OCI-LY3 (cell line): Measurements from ENCODE around the gene DHPS.

ENCODE experiments used
- H2AFZ ChIP-seq: fragments of 200-600, 300-600 bp; shearing (Covaris generic); 2 replicates; pipeline ENCODE4 v1.6.0; 2014; ENCODE audit warnings: antibody characterized with exemption, low read depth, low read length
- H3K27ac ChIP-seq: fragments of 200-600, 300-600 bp; sonication (generic); 2 replicates; pipeline ENCODE4 v1.5.1; 2014; ENCODE audit warnings: mild to moderate bottlenecking, low read length, moderate library complexity, mixed read lengths
- H3K27me3 ChIP-seq: fragments of 200-600, 300-600 bp; sonication (generic); 2 replicates; pipeline ENCODE4 v1.6.1; 2014; ENCODE audit warnings: low read depth, low read length, mixed read lengths
- H3K36me3 ChIP-seq: fragments of 200-600, 300-600 bp; sonication (generic); replicated peaks from 2 replicates; pipeline ENCODE3; 2014; ENCODE audit warnings: low read depth, low read length, mixed read lengths
- H3K4me1 ChIP-seq: fragments of 300-600, 200-600 bp; sonication (generic); 2 replicates; pipeline ENCODE4 v1.6.1; 2014; ENCODE audit warnings: low read length, mixed read lengths
- H3K4me2 ChIP-seq: fragments of 200-600, 300-600 bp; sonication (generic); 2 replicates; pipeline ENCODE4 v1.6.1; 2014; ENCODE audit warnings: low read length, mixed read lengths
- H3K4me3 ChIP-seq: fragments of 300-600, 200-600 bp; sonication (generic); 2 replicates; pipeline ENCODE4 v1.5.1; 2014; ENCODE audit warnings: antibody characterized with exemption, mild to moderate bottlenecking, low read length, moderate library complexity
- H3K79me2 ChIP-seq: fragments of 300-600, 200-600 bp; shearing (Covaris generic); 2 replicates; pipeline ENCODE4 v1.6.1; 2014; ENCODE audit warnings: mild to moderate bottlenecking, low read length, mixed read lengths
- H3K9ac ChIP-seq: fragments of 300-600, 200-600 bp; shearing (Covaris generic); 2 replicates; pipeline ENCODE4 v1.6.0; 2014; ENCODE audit warnings: mild to moderate bottlenecking, low read length, moderate library complexity
- H3K9me3 ChIP-seq: fragments of 200-600, 300-600 bp; shearing (Covaris generic); 2 replicates; pipeline ENCODE4 v1.6.1; 2014; ENCODE audit warnings: low read length, mixed read lengths; ENCODE audit not compliant: insufficient read depth
- H4K20me1 ChIP-seq: fragments of 200-600, 300-600 bp; sonication (generic); 2 replicates; pipeline ENCODE4 v1.6.1; 2016; ENCODE audit warnings: low read length, mixed read lengths; ENCODE audit not compliant: insufficient read depth
- EZH2phosphoT487 ChIP-seq: fragments of 200-600 bp; shearing (Covaris generic); IDR thresholded peaks from 2 replicates; pipeline ENCODE4 v1.6.1; 2018; ENCODE audit warnings: antibody characterized with exemption, mixed run types, low read depth
- TF ChIP-seq, protein P1 (sequence below): fragments of 200-600, 300-600 bp; sonication (generic); IDR thresholded peaks from 2 replicates; pipeline ENCODE4 v1.5.1; 2014; ENCODE audit warnings: antibody characterized with exemption, low read length, low read depth

DHPS gene

DNA sequence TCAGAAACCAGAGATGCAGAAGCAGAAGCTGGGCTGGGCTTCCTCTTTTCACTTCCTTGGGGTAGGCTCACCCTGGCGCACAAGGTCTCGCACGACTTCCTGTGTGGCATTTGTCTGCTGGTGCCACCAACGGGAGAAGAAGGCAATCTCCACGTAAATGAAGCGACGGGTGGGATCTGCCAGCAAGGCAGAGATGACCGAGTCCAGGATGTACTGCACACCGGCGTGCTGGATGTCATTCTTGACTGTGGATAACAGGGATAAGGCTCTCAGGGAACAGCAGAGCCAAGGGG lies 16.5 kb downstream of the DHPS start:
- peaks cover 67% of the 10 kb centered on the region for H3K79me2 ChIP-seq
- H3K4me1 ChIP-seq: peaks cover 33% of the 10 kb centered on the region
- H3K4me3 ChIP-seq: peak overlapping the region; percentile 91
- no peaks in the 10 kb centered on the region for H4K20me1 ChIP-seq
- no peaks in the 10 kb centered on the region for H3K9me3 ChIP-seq
- H2AFZ ChIP-seq: no peak overlapping the region
- peaks cover 41% of the 10 kb centered on the region for H3K36me3 ChIP-seq
- peak overlapping the region; percentile 85 for H3K27ac ChIP-seq
- no peak for TF ChIP-seq EZH2phosphoT487
- TF ChIP-seq, protein P1, sequence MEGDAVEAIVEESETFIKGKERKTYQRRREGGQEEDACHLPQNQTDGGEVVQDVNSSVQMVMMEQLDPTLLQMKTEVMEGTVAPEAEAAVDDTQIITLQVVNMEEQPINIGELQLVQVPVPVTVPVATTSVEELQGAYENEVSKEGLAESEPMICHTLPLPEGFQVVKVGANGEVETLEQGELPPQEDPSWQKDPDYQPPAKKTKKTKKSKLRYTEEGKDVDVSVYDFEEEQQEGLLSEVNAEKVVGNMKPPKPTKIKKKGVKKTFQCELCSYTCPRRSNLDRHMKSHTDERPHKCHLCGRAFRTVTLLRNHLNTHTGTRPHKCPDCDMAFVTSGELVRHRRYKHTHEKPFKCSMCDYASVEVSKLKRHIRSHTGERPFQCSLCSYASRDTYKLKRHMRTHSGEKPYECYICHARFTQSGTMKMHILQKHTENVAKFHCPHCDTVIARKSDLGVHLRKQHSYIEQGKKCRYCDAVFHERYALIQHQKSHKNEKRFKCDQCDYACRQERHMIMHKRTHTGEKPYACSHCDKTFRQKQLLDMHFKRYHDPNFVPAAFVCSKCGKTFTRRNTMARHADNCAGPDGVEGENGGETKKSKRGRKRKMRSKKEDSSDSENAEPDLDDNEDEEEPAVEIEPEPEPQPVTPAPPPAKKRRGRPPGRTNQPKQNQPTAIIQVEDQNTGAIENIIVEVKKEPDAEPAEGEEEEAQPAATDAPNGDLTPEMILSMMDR: peak; percentile 19; the same call in 1 of the 2 replicates
- H3K27me3 ChIP-seq: no peaks in the 10 kb centered on the region
- peak overlapping the region; percentile 97 for H3K9ac ChIP-seq
- H3K4me2 ChIP-seq: peak overlapping the region; percentile 83

DNA sequence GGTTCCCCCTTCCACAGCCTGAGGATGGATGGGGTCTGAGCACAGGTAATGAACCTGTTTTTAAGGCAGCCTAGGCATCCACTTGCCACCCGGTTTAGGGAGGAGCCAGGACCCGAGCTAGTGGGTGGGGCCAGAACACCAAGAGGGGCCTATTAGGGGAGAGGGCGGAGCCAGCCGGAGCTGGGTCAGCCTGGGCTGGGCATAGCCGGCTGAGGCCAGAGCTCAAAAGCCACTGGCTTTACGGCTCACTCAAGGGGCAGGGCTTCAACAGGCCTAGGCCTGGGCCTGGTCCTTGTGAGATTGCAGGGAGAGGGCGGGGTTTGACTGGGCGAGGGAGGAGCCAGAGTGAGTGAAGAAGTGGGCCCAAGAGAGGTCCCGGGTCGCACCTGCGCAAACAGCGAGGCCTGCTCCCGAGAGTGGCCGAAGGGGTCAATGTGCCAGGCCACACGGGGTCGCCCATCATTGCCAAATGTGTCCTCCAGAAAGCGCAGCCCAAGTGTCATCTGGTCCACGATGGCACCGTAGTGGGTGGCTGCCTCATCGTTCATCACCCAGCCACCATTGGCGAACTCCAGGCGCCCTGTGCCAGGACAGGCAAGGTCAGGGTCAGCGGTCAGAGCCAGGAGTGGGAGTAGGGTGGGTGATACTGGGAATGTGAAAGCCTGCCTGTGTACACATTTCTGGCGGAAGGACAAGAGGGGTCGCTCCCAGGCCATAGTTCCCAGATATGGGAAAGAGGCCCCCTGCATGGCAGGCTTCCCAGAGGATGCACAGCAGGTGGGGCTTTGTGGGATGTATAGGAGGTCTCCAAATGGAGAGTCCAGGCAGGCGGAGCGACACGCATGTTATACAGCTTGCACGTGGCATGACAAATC lies 17.0 kb downstream of the DHPS start:
- H2AFZ ChIP-seq: no peak overlapping the region
- peaks cover 65% of the 10 kb centered on the region for H3K79me2 ChIP-seq
- H3K4me2 ChIP-seq: peak overlapping the region; percentile 83
- no peaks in the 10 kb centered on the region for H4K20me1 ChIP-seq
- peak overlapping the region; percentile 91 for H3K4me3 ChIP-seq
- peaks cover 30% of the 10 kb centered on the region for H3K4me1 ChIP-seq
- peak overlapping the region; percentile 56; the same call in 1 of the 2 replicates for H3K9ac ChIP-seq
- H3K27me3 ChIP-seq: no peaks in the 10 kb centered on the region
- peak overlapping the region; percentile 85 for H3K27ac ChIP-seq
- TF ChIP-seq EZH2phosphoT487: no peak
- TF ChIP-seq, protein P1: no peak
- H3K9me3 ChIP-seq: no peaks in the 10 kb centered on the region
- H3K36me3 ChIP-seq: peaks cover 45% of the 10 kb centered on the region

DNA sequence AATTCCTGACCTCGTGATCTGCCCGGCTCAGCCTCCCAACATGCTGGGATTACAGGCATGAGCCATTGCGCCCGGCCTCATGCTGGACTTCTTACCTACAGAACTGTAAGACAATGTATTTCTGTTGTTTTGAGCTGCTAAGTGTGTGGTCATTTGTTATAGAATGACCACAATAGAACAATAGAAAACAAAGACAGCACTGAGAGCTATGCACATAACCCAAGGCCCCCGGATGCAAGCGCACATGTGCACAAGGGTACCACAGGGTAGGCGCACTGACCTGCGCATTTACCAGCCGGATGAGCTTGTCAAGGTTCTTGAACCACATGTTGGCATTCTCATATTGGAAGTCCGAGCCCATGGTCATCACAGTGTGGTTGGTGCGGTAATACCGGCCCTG lies 20.7 kb downstream of the DHPS start:
- H2AFZ ChIP-seq: no peak overlapping the region
- H3K79me2 ChIP-seq: peaks cover 46% of the 10 kb centered on the region
- no peak overlapping the region for H3K27ac ChIP-seq
- no peaks in the 10 kb centered on the region for H3K27me3 ChIP-seq
- no peak overlapping the region for H3K4me3 ChIP-seq
- H3K9ac ChIP-seq: no peak overlapping the region
- no peak overlapping the region for H3K4me2 ChIP-seq
- no peaks in the 10 kb centered on the region for H3K9me3 ChIP-seq
- TF ChIP-seq, protein P1: no peak
- no peak for TF ChIP-seq EZH2phosphoT487
- peaks cover 73% of the 10 kb centered on the region for H3K36me3 ChIP-seq
- peaks cover 15% of the 10 kb centered on the region for H3K4me1 ChIP-seq
- H4K20me1 ChIP-seq: peaks cover 6% of the 10 kb centered on the region; the same call in 1 of the 2 replicates

DNA sequence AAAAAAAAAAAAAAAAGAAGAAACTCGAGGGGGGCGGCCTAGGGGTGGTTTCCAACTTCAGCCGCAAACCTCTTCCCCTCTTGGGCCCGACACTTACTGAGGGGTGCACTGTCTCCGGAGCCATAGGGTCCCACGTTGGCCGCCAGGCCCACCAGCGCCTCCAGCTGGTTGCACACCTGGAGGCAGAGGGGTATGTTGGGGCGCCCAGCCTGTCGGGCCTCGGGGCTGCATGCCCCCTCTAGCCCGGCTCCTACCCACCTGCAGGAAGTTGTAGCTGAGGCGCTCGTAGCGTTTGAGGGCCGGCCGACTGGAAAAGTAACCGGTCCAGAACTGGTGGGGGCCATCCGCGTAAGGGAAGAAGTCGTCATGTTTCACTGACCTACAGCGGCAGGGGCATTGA lies 23.7 kb downstream of the DHPS start:
- H3K27ac ChIP-seq: no peak overlapping the region
- no peaks in the 10 kb centered on the region for H3K27me3 ChIP-seq
- H3K4me3 ChIP-seq: no peak overlapping the region
- no peak for TF ChIP-seq EZH2phosphoT487
- TF ChIP-seq, protein P1: 0 out of 2 replicates have a peak, but pooled peaks have one; percentile 6
- peaks cover 68% of the 10 kb centered on the region for H3K36me3 ChIP-seq
- no peak overlapping the region for H3K9ac ChIP-seq
- no peak overlapping the region for H2AFZ ChIP-seq
- no peaks in the 10 kb centered on the region for H3K9me3 ChIP-seq
- H3K4me1 ChIP-seq: no peaks in the 10 kb centered on the region
- peaks cover 26% of the 10 kb centered on the region for H3K79me2 ChIP-seq
- H4K20me1 ChIP-seq: peaks cover 14% of the 10 kb centered on the region
- H3K4me2 ChIP-seq: no peak overlapping the region
